Lung (tissue), 12 donors: Measurements from ENCODE around the gene ZNF134. TPM values are rescaled to one million over a fixed set of nuclear protein-coding genes. Genes with fewer than 3 reads are reported as not detected.

Experiments used
- ATAC-seq: fragments of 200-7000 bp; cut with Tn5 transposase; one replicate; pipeline ENCODE4 v1.9.1; 2020; ENCODE audit warnings: moderate number of reproducible peaks; ENCODE audit not compliant: insufficient read depth, low FRiP score
- DNase-seq, 3 donors: peaks; one replicate each; pipeline ENCODE4 v3.0.0-alpha.2; 2013 to 2017
- H3K27ac ChIP-seq, 2 donors: one replicate each; pipeline ENCODE4 v1.5.1; 2013; ENCODE audit warnings: mild to moderate bottlenecking in 2 of 2, moderate library complexity in 2 of 2, control low read depth in 1 of 2, inconsistent platforms in 1 of 2, low read depth in 1 of 2, low read length in 1 of 2
- H3K27me3 ChIP-seq, 3 donors: one replicate each; pipeline ENCODE4 v1.5.1; 2013; ENCODE audit warnings: low read length in 2 of 3; ENCODE audit not compliant: control insufficient read depth in 3 of 3, insufficient read depth in 3 of 3
- H3K36me3 ChIP-seq, 4 donors: one replicate each; pipeline ENCODE4 v1.5.1; 2013; ENCODE audit warnings: low read length in 4 of 4, mild to moderate bottlenecking in 1 of 4, moderate library complexity in 1 of 4; ENCODE audit not compliant: control insufficient read depth in 4 of 4, insufficient read depth in 4 of 4
- H3K4me1 ChIP-seq, 5 donors: one replicate each; pipeline ENCODE4 v1.5.1; 2013; ENCODE audit warnings: low read length in 5 of 5, mild to moderate bottlenecking in 2 of 5, moderate library complexity in 1 of 5; ENCODE audit not compliant: control insufficient read depth in 5 of 5, insufficient read depth in 5 of 5
- H3K4me3 ChIP-seq: one replicate; pipeline ENCODE4 v1.5.1; 2013; ENCODE audit warnings: mild to moderate bottlenecking, control low read depth, moderate library complexity
- H3K9ac ChIP-seq, 2 donors: one replicate each; pipeline ENCODE4 v1.5.1; 2013; ENCODE audit warnings: low read length in 2 of 2, control low read depth in 1 of 2; ENCODE audit not compliant: insufficient read depth in 1 of 2
- H3K9me3 ChIP-seq, 4 donors: one replicate each; pipeline ENCODE4 v1.5.1; 2013; ENCODE audit warnings: low read length in 3 of 4, mild to moderate bottlenecking in 1 of 4, moderate library complexity in 1 of 4; ENCODE audit not compliant: control insufficient read depth in 4 of 4, insufficient read depth in 3 of 4
- CTCF ChIP-seq: IDR thresholded peaks from 2 replicates; pipeline ENCODE4 v1.5.1; 2012; ENCODE audit warnings: mild to moderate bottlenecking; ENCODE audit errors: control extremely low read depth, extremely low read depth
- WGBS, 2 donors: extraction: QIAGEN DNeasy Blood & Tissue Kit; methylation state at CpG; one replicate each; pipeline ENCODE4 v1.1.7; 2013; 5-methylcytosine and 5-hydroxymethylcytosine counted together
- polyA plus RNA-seq, 2 donors: library from polyadenylated mRNA; stranded (reverse); fragments of 200-250 nt; gene quantifications; one replicate each; pipeline ENCODE4 v1.2.1, GENCODE V29; 2013
- total RNA-seq, 2 donors: library from RNA; depleted of rRNA in 1 of 2; stranded (reverse); fragments of >200 nt in 1 of 2; gene quantifications; one replicate each; pipeline ENCODE4 v1.2.1, GENCODE V29; 2014 to 2021
- donor health status: control.
- donor health status: control.
- donor health status: Bipolar disorder and iron deficiency.
- donor health status: healthy.
- donor health status: DM: yes; HTN: yes; CAD: no.

Gene ZNF134
- total and polyA plus RNA-seq, 4 donors: 3.6 to 33.2 (median 13.0) TPM

GRCh38 chr19:57643734-57644133 is 29.7 kb downstream of the ZNF134 start:
- H3K9me3 ChIP-seq: peaks cover 4 to 50% (median 30%) of the 10 kb centered on the region in 4 donors
- ATAC-seq (no peak), DNase-seq (no peak)
- peaks cover 30 to 45% (median 40%) of the 10 kb centered on the region in 4 donors for H3K36me3 ChIP-seq
- no peaks in the 10 kb centered on the region for H3K27me3 ChIP-seq
- H3K27ac ChIP-seq: no peak overlapping the region
- TF ChIP-seq CTCF: no peak
- no peak overlapping the region for H3K9ac ChIP-seq
- no peak overlapping the region for H3K4me3 ChIP-seq
- H3K4me1 ChIP-seq: no peaks in the 10 kb centered on the region

GRCh38 chr19:57648331-57649003 is 34.4 kb downstream of the ZNF134 start:
- Histone ChIP-seq H3K9ac (no peak overlapping the region), H3K36me3 (peaks cover 0 to under 1% (median under 1%) of the 10 kb centered on the region in 4 donors), H3K4me1 (no peaks in the 10 kb centered on the region), H3K27ac (no peak overlapping the region), H3K27me3 (no peaks in the 10 kb centered on the region), H3K4me3 (no peak overlapping the region), H3K9me3 (peaks cover 0 to 33% (median 0%) of the 10 kb centered on the region in 4 donors)
- no peak for TF ChIP-seq CTCF
- ATAC-seq: no peak
- WGBS, 2 donors: 63 to 70% methylated on average over 6 of the region's 6 CpGs
- no peak for DNase-seq

DNA sequence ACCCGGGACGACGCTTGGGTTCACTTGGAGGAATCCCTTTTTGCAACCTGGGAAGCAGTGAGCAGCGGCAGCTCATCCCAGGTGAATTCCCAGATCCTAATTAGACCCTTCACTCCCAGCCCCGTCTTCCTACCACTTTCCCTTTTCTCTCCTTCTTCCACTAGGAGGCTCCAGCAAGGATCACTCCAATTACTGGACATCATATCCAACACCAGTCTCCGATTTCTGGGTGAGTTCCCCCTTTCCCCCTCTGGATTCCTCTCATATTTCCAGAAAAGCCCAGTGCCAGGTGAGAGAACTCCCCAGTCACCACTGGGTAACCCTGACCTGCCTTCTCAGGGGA is 37.6 kb downstream of the ZNF134 start:
- Histone ChIP-seq H3K27me3 (peaks cover 0 to 4% (median 0%) of the 10 kb centered on the region in 3 donors), H3K36me3 (no peaks in the 10 kb centered on the region), H3K9me3 (peaks cover 0 to 49% (median 1%) of the 10 kb centered on the region in 4 donors), H3K9ac (no peak overlapping the region), H3K27ac (no peak overlapping the region), H3K4me3 (no peak overlapping the region), H3K4me1 (no peaks in the 10 kb centered on the region)
- 42 to 49% methylated on average over 6 of the region's 6 CpGs for WGBS, 2 donors
- no peak for TF ChIP-seq CTCF
- DNase-seq (no peak), ATAC-seq (no peak)

DNA sequence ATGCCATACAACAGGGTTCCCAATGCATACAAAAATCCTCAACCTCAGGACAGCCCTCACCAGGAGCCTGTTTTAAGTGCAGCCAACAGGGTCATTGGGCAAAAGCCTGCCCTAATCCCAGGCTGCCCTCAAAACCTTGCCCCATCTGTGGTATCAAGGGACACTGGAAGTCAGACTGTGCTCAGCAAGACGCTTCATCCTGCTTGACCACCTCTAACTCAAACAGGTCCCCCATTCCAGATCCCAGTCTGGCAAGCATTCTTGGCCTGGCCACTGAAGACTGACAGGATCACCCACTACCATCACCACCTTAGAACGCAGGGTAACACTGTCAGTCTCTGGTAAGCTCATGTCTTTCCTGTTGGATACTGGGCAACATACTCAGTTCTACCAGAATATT is 39.6 kb downstream of the ZNF134 start:
- H3K36me3 ChIP-seq: no peaks in the 10 kb centered on the region
- no peak overlapping the region for H3K27ac ChIP-seq
- ATAC-seq (no peak), DNase-seq (no peak)
- TF ChIP-seq CTCF: no peak
- H3K9me3 ChIP-seq: peaks cover 0 to 35% (median 1%) of the 10 kb centered on the region in 4 donors
- H3K9ac ChIP-seq: no peak overlapping the region
- peaks cover 0 to 4% (median 0%) of the 10 kb centered on the region in 3 donors for H3K27me3 ChIP-seq
- WGBS, 2 donors: 82 to 100% methylated on average over 2 of the region's 2 CpGs
- no peaks in the 10 kb centered on the region for H3K4me1 ChIP-seq
- no peak overlapping the region for H3K4me3 ChIP-seq
